Measurements from ENCODE around the gene MACF1.

GRCh38 chr1:39328586-39329121 is 124.2 kb downstream of the MACF1 start:
- TF ChIP-seq CTCF (conservative IDR thresholded peaks at IDR 0.05) (no peak), EZH2 (IDR thresholded peaks at IDR 0.05; ENCODE audit: low read depth) (no peak)

Data from PC-9 (cell line).